AG04449 (cell line): ENCODE results near the gene THOP1.
"Not testable (repeated sequence)": the region's sequence is repeated elsewhere in the genome, so short reads cannot be mapped to it uniquely, and the experiment has no call there.

Experiments used
- CTCF ChIA-PET: fragments of 350-600 bp; formaldehyde crosslinking; extraction: SDS; loops from one replicate; lab custom pipeline; 2021; ENCODE audit warnings: antibody characterized with exemption; lab: Yijun Ruan, JAX
- POLR2A ChIA-PET: fragments of 400-600, 350-600 bp; formaldehyde crosslinking; extraction: SDS; loops from one replicate; lab custom pipeline; 2020; ENCODE audit warnings: antibody characterized with exemption, inconsistent platforms; lab: Yijun Ruan, JAX
- DNase-seq: peaks from one replicate; pipeline ENCODE4 v3.0.0-alpha.2; 2010; ENCODE audit warnings: low read depth, low spot score
- H3K4me3 ChIP-seq: 2 replicates; pipeline ENCODE4 v1.5.1; 2011; ENCODE audit warnings: low read depth, mild to moderate bottlenecking, control low read depth, low read length
- CTCF ChIP-seq: IDR thresholded peaks from one replicate; pipeline ENCODE4 v1.5.1; 2011; ENCODE audit warnings: mild to moderate bottlenecking, moderate library complexity, low read length, control low read depth, inconsistent platforms; ENCODE audit not compliant: insufficient read depth; ENCODE audit errors: missing control alignments

The THOP1 gene

GRCh38 chr19:2813235-2814160 is 28.2 kb downstream of the THOP1 start:
- no peak overlapping the region for H3K4me3 ChIP-seq
- ChIA-PET CTCF (no interaction called here), POLR2A (no interaction called here)
- no peak for DNase-seq
- TF ChIP-seq CTCF, result no peak

DNA sequence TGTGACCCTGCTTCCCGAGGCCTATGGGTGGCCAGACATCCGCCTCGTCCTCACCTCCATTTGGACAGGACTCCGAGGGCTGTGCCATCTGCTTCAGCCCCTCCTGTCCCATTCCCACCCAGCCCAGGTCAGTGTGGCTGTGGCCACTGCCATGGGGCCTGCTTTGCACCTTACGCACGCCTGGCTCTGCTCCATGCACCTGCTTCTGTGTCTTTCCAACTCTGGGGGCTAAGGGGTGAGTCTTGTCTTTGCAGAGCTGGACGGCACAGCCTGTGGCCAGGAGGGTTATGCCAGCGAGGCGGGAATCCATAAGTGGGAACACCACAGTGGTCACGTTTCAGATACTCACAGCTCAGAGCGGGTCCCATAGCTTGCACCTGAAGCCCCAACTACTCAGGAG is 29.1 kb downstream of the THOP1 start:
- no peak for DNase-seq
- ChIA-PET CTCF (interaction anchor here (0.6 kb wide), 1 partner anchor 179 kb away, joined by 3 read pairs; no protein-coding TSS in a partner anchor), POLR2A (no interaction called here)
- TF ChIP-seq CTCF, result no peak
- H3K4me3 ChIP-seq, result no peak overlapping the region

GRCh38 chr19:2815191-2815614 is 29.9 kb downstream of the THOP1 start:
- H3K4me3 ChIP-seq, result no peak overlapping the region
- ChIA-PET POLR2A (no interaction called here), CTCF (interaction anchor here (0.6 kb wide), 1 partner anchor 180 kb away, joined by 3 read pairs; no protein-coding TSS in a partner anchor)
- no peak for DNase-seq
- no peak for TF ChIP-seq CTCF

GRCh38 chr19:2815923-2816322 is 30.6 kb downstream of the THOP1 start:
- ChIA-PET CTCF (interaction anchor here (0.7 kb wide), 1 partner anchor 168 kb away, joined by 3 read pairs; no protein-coding TSS in a partner anchor), POLR2A (interaction anchor here (0.6 kb wide), 1 partner anchor 1225 kb away, joined by 3 read pairs; no protein-coding TSS in a partner anchor)
- TF ChIP-seq CTCF, result no peak
- H3K4me3 ChIP-seq, result no peak overlapping the region
- no peak for DNase-seq

GRCh38 chr19:2816641-2817040 is 31.3 kb downstream of the THOP1 start:
- TF ChIP-seq CTCF, result no peak
- H3K4me3 ChIP-seq, result no peak overlapping the region
- POLR2A ChIA-PET, result interaction anchor here (0.5 to 0.6 kb wide), 2 partner anchors 39 to 1224 kb away, joined by 3 to 4 read pairs; no protein-coding TSS in a partner anchor
- CTCF ChIA-PET, result interaction anchor here (0.7 kb wide), 1 partner anchor 168 kb away, joined by 3 read pairs; no protein-coding TSS in a partner anchor
- no peak for DNase-seq

GRCh38 chr19:2817237-2817829 is 32.0 kb downstream of the THOP1 start:
- H3K4me3 ChIP-seq, DNase-seq, CTCF ChIA-PET, POLR2A ChIA-PET: not testable (repeated sequence)
